Activated T-helper 17 cell treated with anti-CD3 and anti-CD28 coated beads, Interleukin-2, amount 50 U/mL, for 72 hours (primary cell): ENCODE data around the gene TEX26. TPM values are rescaled to one million over a fixed set of nuclear protein-coding genes. Genes with fewer than 3 reads are reported as not detected.
"Not testable (repeated sequence)": the region's sequence is repeated elsewhere in the genome, so short reads cannot be mapped to it uniquely, and the experiment has no call there.

Experiments used
- ATAC-seq: fragments of 150-1000 bp; cut with Tn5 transposase; replicated peaks from 2 replicates; pipeline ENCODE4 v1.10.0; 2021; ENCODE audit warnings: mild to moderate bottlenecking, moderate library complexity
- H3K27ac Mint-ChIP-seq: one replicate; pipeline ENCODE4 v1.8.0; 2022; ENCODE audit warnings: mixed read lengths
- H3K27me3 Mint-ChIP-seq: one replicate; pipeline ENCODE4 v1.8.0; 2022; ENCODE audit warnings: mixed read lengths
- H3K36me3 Mint-ChIP-seq: one replicate; pipeline ENCODE4 v1.8.0; 2022; ENCODE audit warnings: low read depth, mild to moderate bottlenecking, mixed read lengths
- H3K4me1 Mint-ChIP-seq: one replicate; pipeline ENCODE4 v1.8.0; 2022; ENCODE audit warnings: mixed read lengths
- H3K4me3 Mint-ChIP-seq: one replicate; pipeline ENCODE4 v1.8.0; 2022; ENCODE audit warnings: mild to moderate bottlenecking, mixed read lengths
- H3K9me3 Mint-ChIP-seq: one replicate; pipeline ENCODE4 v1.8.0; 2022; ENCODE audit warnings: mixed read lengths
- total RNA-seq, 2 donors: library from RNA; stranded (reverse); gene quantifications; one replicate each; pipeline ENCODE4 v1.2.3, GENCODE V29; 2022

The TEX26 gene
- total RNA-seq, 2 donors from 2014 or later = not detected

- Mint-ChIP-seq H3K36me3 (no peaks in the 10 kb centered on the region), H3K27me3 (peaks cover 32% of the 10 kb centered on the region), H3K4me3 (no peak overlapping the region), H3K9me3 (no peaks in the 10 kb centered on the region), H3K4me1 (no peaks in the 10 kb centered on the region), H3K27ac (no peak overlapping the region)
- ATAC-seq = no peak
Measured at GRCh38 chr13:30907121-30907861, 25.2 kb upstream of the TEX26 start.

- Mint-ChIP-seq H3K9me3 (no peaks in the 10 kb centered on the region), H3K4me3 (no peak overlapping the region), H3K36me3 (no peaks in the 10 kb centered on the region), H3K4me1 (no peaks in the 10 kb centered on the region), H3K27me3 (peaks cover 27% of the 10 kb centered on the region), H3K27ac (no peak overlapping the region)
- ATAC-seq = no peak
Measured at GRCh38 chr13:30908416-30908980, 24.0 kb upstream of the TEX26 start.

GRCh38 chr13:30910676-30911075 lies 21.8 kb upstream of the TEX26 start:
- no peaks in the 10 kb centered on the region for H3K36me3 Mint-ChIP-seq
- no peaks in the 10 kb centered on the region for H3K9me3 Mint-ChIP-seq
- H3K4me1 Mint-ChIP-seq = no peaks in the 10 kb centered on the region
- H3K4me3 Mint-ChIP-seq = no peak overlapping the region
- no peak overlapping the region for H3K27ac Mint-ChIP-seq
- peaks cover 20% of the 10 kb centered on the region for H3K27me3 Mint-ChIP-seq
- ATAC-seq = no peak

- H3K27me3 Mint-ChIP-seq = peaks cover 24% of the 10 kb centered on the region
- no peaks in the 10 kb centered on the region for H3K4me1 Mint-ChIP-seq
Measured at GRCh38 chr13:30915691-30916541, 16.5 kb upstream of the TEX26 start.

GRCh38 chr13:30916991-30917390 lies 15.5 kb upstream of the TEX26 start:
- Mint-ChIP-seq H3K9me3 (no peaks in the 10 kb centered on the region), H3K4me3 (no peak overlapping the region), H3K27me3 (peaks cover 29% of the 10 kb centered on the region), H3K36me3 (no peaks in the 10 kb centered on the region), H3K4me1 (no peaks in the 10 kb centered on the region), H3K27ac (no peak overlapping the region)
- ATAC-seq = no peak

More at GRCh38 chr13:30915691-30916541, 16.5 kb upstream of the TEX26 start:
- no peaks in the 10 kb centered on the region for H3K9me3 Mint-ChIP-seq
- no peak overlapping the region for H3K27ac Mint-ChIP-seq
- no peak overlapping the region for H3K4me3 Mint-ChIP-seq
- ATAC-seq = no peak
- no peaks in the 10 kb centered on the region for H3K36me3 Mint-ChIP-seq

GRCh38 chr13:30918662-30919405 lies 13.6 kb upstream of the TEX26 start:
- no peak for ATAC-seq

GRCh38 chr13:30920162-30920909 lies 12.1 kb upstream of the TEX26 start:
- no peaks in the 10 kb centered on the region for H3K36me3 Mint-ChIP-seq
- H3K9me3 Mint-ChIP-seq = no peaks in the 10 kb centered on the region
- H3K27me3 Mint-ChIP-seq = peaks cover 24% of the 10 kb centered on the region
- ATAC-seq = no peak
- H3K4me1 Mint-ChIP-seq = peaks cover 1% of the 10 kb centered on the region
- H3K27ac Mint-ChIP-seq = no peak overlapping the region
- H3K4me3 Mint-ChIP-seq = no peak overlapping the region

More at GRCh38 chr13:30918662-30919405, 13.6 kb upstream of the TEX26 start:
- Mint-ChIP-seq H3K27ac (no peak overlapping the region), H3K36me3 (no peaks in the 10 kb centered on the region), H3K9me3 (no peaks in the 10 kb centered on the region), H3K27me3 (peaks cover 33% of the 10 kb centered on the region), H3K4me1 (no peaks in the 10 kb centered on the region), H3K4me3 (no peak overlapping the region)

- Mint-ChIP-seq H3K27ac (no peak overlapping the region), H3K4me1 (peaks cover 5% of the 10 kb centered on the region), H3K9me3 (no peaks in the 10 kb centered on the region), H3K36me3 (no peaks in the 10 kb centered on the region), H3K4me3 (no peak overlapping the region), H3K27me3 (peaks cover 11% of the 10 kb centered on the region)
- ATAC-seq = no peak
Measured at GRCh38 chr13:30923418-30923817, 9.0 kb upstream of the TEX26 start.

GRCh38 chr13:30924721-30925120 lies 7.7 kb upstream of the TEX26 start:
- no peak for ATAC-seq
- no peak overlapping the region for H3K27ac Mint-ChIP-seq
- no peaks in the 10 kb centered on the region for H3K9me3 Mint-ChIP-seq
- H3K36me3 Mint-ChIP-seq = no peaks in the 10 kb centered on the region
- H3K4me3 Mint-ChIP-seq = no peak overlapping the region
- H3K27me3 Mint-ChIP-seq = peaks cover 17% of the 10 kb centered on the region
- H3K4me1 Mint-ChIP-seq = peaks cover 5% of the 10 kb centered on the region

- Mint-ChIP-seq H3K4me1 (peaks cover 5% of the 10 kb centered on the region), H3K27ac (no peak overlapping the region), H3K27me3 (peaks cover 22% of the 10 kb centered on the region), H3K9me3 (no peaks in the 10 kb centered on the region), H3K4me3 (no peak overlapping the region), H3K36me3 (no peaks in the 10 kb centered on the region)
- no peak for ATAC-seq
Measured at GRCh38 chr13:30925429-30925828, 7.0 kb upstream of the TEX26 start.

GRCh38 chr13:30926781-30927180 lies 5.7 kb upstream of the TEX26 start:
- H3K27me3 Mint-ChIP-seq = peaks cover 25% of the 10 kb centered on the region
- no peak overlapping the region for H3K4me3 Mint-ChIP-seq
- H3K4me1 Mint-ChIP-seq = peaks cover 5% of the 10 kb centered on the region
- H3K9me3 Mint-ChIP-seq = no peaks in the 10 kb centered on the region
- ATAC-seq = no peak
- no peak overlapping the region for H3K27ac Mint-ChIP-seq
- H3K36me3 Mint-ChIP-seq = no peaks in the 10 kb centered on the region

GRCh38 chr13:30927188-30927587 lies 5.3 kb upstream of the TEX26 start:
- not testable (repeated sequence) for H3K4me1 Mint-ChIP-seq, H3K4me3 Mint-ChIP-seq, H3K9me3 Mint-ChIP-seq, H3K36me3 Mint-ChIP-seq, H3K27ac Mint-ChIP-seq
- ATAC-seq = peak; percentile 53
- peaks cover 29% of the 10 kb centered on the region for H3K27me3 Mint-ChIP-seq

GRCh38 chr13:30927595-30927994 lies 4.9 kb upstream of the TEX26 start:
- Mint-ChIP-seq H3K36me3 (no peaks in the 10 kb centered on the region), H3K9me3 (no peaks in the 10 kb centered on the region), H3K27ac (no peak overlapping the region), H3K27me3 (peaks cover 32% of the 10 kb centered on the region), H3K4me3 (no peak overlapping the region), H3K4me1 (peaks cover 5% of the 10 kb centered on the region)
- peak; percentile 66 for ATAC-seq

- peaks cover 31% of the 10 kb centered on the region for H3K27me3 Mint-ChIP-seq
- no peaks in the 10 kb centered on the region for H3K36me3 Mint-ChIP-seq
Measured at GRCh38 chr13:30928978-30929377, 3.5 kb upstream of the TEX26 start.

More at GRCh38 chr13:30928978-30929377, 3.5 kb upstream of the TEX26 start:
- no peak overlapping the region for H3K4me3 Mint-ChIP-seq
- ATAC-seq = no peak
- H3K27ac Mint-ChIP-seq = no peak overlapping the region
- peaks cover 5% of the 10 kb centered on the region for H3K4me1 Mint-ChIP-seq
- H3K9me3 Mint-ChIP-seq = no peaks in the 10 kb centered on the region
